ENCODE results near the gene NOP10. TPM values are rescaled to one million over a fixed set of nuclear protein-coding genes. Genes with fewer than 3 reads are reported as not detected.

Gene NOP10
- total and polyA plus RNA-seq, 2 of the 13 experiments (the other 11 are each of a cell fraction or from before 2014, with no cell fraction given) = 239 to 369 TPM

DNA sequence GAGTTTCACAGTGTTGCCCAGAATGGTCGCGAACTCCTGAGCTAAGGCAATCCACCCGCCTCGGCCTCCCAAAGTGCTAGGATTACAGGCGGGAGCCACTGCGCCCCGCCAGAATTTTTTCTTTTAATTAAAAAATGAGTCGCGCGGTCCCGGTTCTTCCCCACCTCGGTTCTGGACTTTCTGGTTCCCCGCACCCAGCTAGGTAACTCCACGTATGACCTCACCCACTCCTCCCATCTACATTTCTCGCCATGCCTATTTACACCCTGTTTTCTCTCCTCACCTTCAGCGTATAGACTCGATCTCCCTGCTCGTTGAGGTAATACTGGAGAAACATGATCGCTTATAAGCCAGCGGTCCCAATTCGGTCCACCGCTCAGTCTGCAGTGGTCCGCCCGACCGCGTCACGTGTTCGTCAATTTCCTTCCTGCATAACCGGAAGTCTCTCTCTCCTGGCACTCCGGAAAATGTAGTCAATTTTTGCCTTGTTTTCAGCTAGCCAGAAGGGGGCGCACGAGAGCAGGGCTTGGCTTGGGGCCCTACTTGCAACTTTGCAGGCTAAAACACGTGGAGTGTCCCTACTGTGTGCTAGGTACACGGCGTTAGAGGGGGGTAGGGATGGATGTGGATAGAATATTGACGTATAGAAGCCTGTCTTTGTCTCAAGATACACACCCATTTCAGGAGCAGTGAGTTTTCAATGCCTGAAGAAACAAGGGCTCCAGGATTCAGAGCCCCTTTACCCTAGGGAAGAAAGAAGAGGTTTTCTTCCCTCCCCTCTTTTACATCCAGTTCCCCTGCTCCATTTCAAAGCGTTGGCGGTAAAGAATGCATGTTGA lies at the start of gene NOP10, which contains the start of gene NUTM1 (continued):
- TF ChIP-seq, protein P1, sequence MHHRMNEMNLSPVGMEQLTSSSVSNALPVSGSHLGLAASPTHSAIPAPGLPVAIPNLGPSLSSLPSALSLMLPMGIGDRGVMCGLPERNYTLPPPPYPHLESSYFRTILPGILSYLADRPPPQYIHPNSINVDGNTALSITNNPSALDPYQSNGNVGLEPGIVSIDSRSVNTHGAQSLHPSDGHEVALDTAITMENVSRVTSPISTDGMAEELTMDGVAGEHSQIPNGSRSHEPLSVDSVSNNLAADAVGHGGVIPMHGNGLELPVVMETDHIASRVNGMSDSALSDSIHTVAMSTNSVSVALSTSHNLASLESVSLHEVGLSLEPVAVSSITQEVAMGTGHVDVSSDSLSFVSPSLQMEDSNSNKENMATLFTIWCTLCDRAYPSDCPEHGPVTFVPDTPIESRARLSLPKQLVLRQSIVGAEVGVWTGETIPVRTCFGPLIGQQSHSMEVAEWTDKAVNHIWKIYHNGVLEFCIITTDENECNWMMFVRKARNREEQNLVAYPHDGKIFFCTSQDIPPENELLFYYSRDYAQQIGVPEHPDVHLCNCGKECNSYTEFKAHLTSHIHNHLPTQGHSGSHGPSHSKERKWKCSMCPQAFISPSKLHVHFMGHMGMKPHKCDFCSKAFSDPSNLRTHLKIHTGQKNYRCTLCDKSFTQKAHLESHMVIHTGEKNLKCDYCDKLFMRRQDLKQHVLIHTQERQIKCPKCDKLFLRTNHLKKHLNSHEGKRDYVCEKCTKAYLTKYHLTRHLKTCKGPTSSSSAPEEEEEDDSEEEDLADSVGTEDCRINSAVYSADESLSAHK (CRISPR knock-in tag; IDR thresholded peaks at IDR 0.05; ENCODE audit: borderline replicate concordance) = no peak
- TF ChIP-seq, protein P2, sequence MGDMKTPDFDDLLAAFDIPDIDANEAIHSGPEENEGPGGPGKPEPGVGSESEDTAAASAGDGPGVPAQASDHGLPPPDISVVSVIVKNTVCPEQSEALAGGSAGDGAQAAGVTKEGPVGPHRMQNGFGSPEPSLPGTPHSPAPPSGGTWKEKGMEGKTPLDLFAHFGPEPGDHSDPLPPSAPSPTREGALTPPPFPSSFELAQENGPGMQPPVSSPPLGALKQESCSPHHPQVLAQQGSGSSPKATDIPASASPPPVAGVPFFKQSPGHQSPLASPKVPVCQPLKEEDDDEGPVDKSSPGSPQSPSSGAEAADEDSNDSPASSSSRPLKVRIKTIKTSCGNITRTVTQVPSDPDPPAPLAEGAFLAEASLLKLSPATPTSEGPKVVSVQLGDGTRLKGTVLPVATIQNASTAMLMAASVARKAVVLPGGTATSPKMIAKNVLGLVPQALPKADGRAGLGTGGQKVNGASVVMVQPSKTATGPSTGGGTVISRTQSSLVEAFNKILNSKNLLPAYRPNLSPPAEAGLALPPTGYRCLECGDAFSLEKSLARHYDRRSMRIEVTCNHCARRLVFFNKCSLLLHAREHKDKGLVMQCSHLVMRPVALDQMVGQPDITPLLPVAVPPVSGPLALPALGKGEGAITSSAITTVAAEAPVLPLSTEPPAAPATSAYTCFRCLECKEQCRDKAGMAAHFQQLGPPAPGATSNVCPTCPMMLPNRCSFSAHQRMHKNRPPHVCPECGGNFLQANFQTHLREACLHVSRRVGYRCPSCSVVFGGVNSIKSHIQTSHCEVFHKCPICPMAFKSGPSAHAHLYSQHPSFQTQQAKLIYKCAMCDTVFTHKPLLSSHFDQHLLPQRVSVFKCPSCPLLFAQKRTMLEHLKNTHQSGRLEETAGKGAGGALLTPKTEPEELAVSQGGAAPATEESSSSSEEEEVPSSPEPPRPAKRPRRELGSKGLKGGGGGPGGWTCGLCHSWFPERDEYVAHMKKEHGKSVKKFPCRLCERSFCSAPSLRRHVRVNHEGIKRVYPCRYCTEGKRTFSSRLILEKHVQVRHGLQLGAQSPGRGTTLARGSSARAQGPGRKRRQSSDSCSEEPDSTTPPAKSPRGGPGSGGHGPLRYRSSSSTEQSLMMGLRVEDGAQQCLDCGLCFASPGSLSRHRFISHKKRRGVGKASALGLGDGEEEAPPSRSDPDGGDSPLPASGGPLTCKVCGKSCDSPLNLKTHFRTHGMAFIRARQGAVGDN (CRISPR knock-in tag; IDR thresholded peaks at IDR 0.05) = peak; percentile 81
- TF ChIP-seq, protein P3, sequence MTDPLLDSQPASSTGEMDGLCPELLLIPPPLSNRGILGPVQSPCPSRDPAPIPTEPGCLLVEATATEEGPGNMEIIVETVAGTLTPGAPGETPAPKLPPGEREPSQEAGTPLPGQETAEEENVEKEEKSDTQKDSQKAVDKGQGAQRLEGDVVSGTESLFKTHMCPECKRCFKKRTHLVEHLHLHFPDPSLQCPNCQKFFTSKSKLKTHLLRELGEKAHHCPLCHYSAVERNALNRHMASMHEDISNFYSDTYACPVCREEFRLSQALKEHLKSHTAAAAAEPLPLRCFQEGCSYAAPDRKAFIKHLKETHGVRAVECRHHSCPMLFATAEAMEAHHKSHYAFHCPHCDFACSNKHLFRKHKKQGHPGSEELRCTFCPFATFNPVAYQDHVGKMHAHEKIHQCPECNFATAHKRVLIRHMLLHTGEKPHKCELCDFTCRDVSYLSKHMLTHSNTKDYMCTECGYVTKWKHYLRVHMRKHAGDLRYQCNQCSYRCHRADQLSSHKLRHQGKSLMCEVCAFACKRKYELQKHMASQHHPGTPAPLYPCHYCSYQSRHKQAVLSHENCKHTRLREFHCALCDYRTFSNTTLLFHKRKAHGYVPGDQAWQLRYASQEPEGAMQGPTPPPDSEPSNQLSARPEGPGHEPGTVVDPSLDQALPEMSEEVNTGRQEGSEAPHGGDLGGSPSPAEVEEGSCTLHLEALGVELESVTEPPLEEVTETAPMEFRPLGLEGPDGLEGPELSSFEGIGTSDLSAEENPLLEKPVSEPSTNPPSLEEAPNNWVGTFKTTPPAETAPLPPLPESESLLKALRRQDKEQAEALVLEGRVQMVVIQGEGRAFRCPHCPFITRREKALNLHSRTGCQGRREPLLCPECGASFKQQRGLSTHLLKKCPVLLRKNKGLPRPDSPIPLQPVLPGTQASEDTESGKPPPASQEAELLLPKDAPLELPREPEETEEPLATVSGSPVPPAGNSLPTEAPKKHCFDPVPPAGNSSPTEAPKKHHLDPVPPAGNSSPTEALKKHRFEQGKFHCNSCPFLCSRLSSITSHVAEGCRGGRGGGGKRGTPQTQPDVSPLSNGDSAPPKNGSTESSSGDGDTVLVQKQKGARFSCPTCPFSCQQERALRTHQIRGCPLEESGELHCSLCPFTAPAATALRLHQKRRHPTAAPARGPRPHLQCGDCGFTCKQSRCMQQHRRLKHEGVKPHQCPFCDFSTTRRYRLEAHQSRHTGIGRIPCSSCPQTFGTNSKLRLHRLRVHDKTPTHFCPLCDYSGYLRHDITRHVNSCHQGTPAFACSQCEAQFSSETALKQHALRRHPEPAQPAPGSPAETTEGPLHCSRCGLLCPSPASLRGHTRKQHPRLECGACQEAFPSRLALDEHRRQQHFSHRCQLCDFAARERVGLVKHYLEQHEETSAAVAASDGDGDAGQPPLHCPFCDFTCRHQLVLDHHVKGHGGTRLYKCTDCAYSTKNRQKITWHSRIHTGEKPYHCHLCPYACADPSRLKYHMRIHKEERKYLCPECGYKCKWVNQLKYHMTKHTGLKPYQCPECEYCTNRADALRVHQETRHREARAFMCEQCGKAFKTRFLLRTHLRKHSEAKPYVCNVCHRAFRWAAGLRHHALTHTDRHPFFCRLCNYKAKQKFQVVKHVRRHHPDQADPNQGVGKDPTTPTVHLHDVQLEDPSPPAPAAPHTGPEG (CRISPR knock-in tag; IDR thresholded peaks at IDR 0.05) = peak; percentile 100
- TF ChIP-seq, protein P4, sequence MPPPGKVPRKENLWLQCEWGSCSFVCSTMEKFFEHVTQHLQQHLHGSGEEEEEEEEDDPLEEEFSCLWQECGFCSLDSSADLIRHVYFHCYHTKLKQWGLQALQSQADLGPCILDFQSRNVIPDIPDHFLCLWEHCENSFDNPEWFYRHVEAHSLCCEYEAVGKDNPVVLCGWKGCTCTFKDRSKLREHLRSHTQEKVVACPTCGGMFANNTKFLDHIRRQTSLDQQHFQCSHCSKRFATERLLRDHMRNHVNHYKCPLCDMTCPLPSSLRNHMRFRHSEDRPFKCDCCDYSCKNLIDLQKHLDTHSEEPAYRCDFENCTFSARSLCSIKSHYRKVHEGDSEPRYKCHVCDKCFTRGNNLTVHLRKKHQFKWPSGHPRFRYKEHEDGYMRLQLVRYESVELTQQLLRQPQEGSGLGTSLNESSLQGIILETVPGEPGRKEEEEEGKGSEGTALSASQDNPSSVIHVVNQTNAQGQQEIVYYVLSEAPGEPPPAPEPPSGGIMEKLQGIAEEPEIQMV (CRISPR knock-in tag; IDR thresholded peaks at IDR 0.05; ENCODE audit: low read depth) = peak; percentile 92
- TF ChIP-seq, protein P5, sequence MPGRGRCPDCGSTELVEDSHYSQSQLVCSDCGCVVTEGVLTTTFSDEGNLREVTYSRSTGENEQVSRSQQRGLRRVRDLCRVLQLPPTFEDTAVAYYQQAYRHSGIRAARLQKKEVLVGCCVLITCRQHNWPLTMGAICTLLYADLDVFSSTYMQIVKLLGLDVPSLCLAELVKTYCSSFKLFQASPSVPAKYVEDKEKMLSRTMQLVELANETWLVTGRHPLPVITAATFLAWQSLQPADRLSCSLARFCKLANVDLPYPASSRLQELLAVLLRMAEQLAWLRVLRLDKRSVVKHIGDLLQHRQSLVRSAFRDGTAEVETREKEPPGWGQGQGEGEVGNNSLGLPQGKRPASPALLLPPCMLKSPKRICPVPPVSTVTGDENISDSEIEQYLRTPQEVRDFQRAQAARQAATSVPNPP (CRISPR knock-in tag; IDR thresholded peaks at IDR 0.05) = peak; percentile 61; the same call in 1 of the 2 replicates
